GM18909 (cell line): ENCODE results near the gene SMPX.

ENCODE experiments used
- ATAC-seq: cut with Tn5 transposase; IDR thresholded peaks from one replicate; pipeline ENCODE4 v1.9.1; 2021; ENCODE audit warnings: mild to moderate bottlenecking; ENCODE audit not compliant: unreplicated experiment, poor library complexity

SMPX gene

GRCh38 chrX:21717802-21718201, 40.1 kb downstream of the SMPX start:
- ATAC-seq: no peak

- ATAC-seq: no peak
Observed at GRCh38 chrX:21715825-21716224, 42.1 kb downstream of the SMPX start.

- no peak for ATAC-seq
Observed at GRCh38 chrX:21715337-21715736, 42.6 kb downstream of the SMPX start.

- no peak for ATAC-seq
Observed at GRCh38 chrX:21711848-21712197, 46.1 kb downstream of the SMPX start.

- no peak for ATAC-seq
Observed at GRCh38 chrX:21711129-21711847, 46.6 kb downstream of the SMPX start.

- no peak for ATAC-seq
Observed at GRCh38 chrX:21708116-21708515, 49.8 kb downstream of the SMPX start.

- no peak for ATAC-seq
Observed at GRCh38 chrX:21705225-21705624, 52.7 kb downstream of the SMPX start.

- ATAC-seq: no peak
Observed at GRCh38 chrX:21702725-21703124, 55.2 kb downstream of the SMPX start.

- no peak for ATAC-seq
Observed at GRCh38 chrX:21700967-21701366, 56.9 kb downstream of the SMPX start.

- ATAC-seq: no peak
Observed at GRCh38 chrX:21700275-21700674, 57.6 kb downstream of the SMPX start.

- no peak for ATAC-seq
Observed at GRCh38 chrX:21699136-21699535, 58.8 kb downstream of the SMPX start.

GRCh38 chrX:21698272-21698671, 59.6 kb downstream of the SMPX start:
- ATAC-seq: no peak

- ATAC-seq: no peak
Observed at GRCh38 chrX:21691512-21692018, 66.4 kb downstream of the SMPX start.

- no peak for ATAC-seq
Observed at GRCh38 chrX:21683941-21684340, 74.0 kb downstream of the SMPX start.

- ATAC-seq: no peak
Observed at GRCh38 chrX:21678048-21678612, 79.8 kb downstream of the SMPX start.

GRCh38 chrX:21675931-21676330, 82.0 kb downstream of the SMPX start:
- ATAC-seq: no peak

GRCh38 chrX:21674430-21675186, 83.3 kb downstream of the SMPX start:
- ATAC-seq: no peak

- no peak for ATAC-seq
Observed at GRCh38 chrX:21666679-21667078, 91.2 kb downstream of the SMPX start.

- ATAC-seq: no peak
Observed at GRCh38 chrX:21666252-21666651, 91.7 kb downstream of the SMPX start.

- ATAC-seq: no peak
Observed at GRCh38 chrX:21662761-21663160, 95.2 kb downstream of the SMPX start.

GRCh38 chrX:21661316-21661715, 96.6 kb downstream of the SMPX start:
- no peak for ATAC-seq
